ENCODE results near the gene RCBTB2.

Gene RCBTB2

GRCh38 chr13:48477191-48477855, 55.6 kb downstream of the RCBTB2 start:
- TF ChIP-seq CTCF (conservative IDR thresholded peaks at IDR 0.05; ENCODE audit: low read length) (no peak), EZH2phosphoT487 (IDR thresholded peaks at IDR 0.05; ENCODE audit: borderline replicate concordance) (no peak)
- no peak overlapping the region for H2AFZ ChIP-seq (ENCODE audit: low read length)
- H3F3A ChIP-seq (ENCODE audit: low read depth) = no peaks in the 10 kb centered on the region
- H4K20me1 ChIP-seq (ENCODE audit: insufficient read depth, low read length, poor library complexity, severe bottlenecking) = no peaks in the 10 kb centered on the region
- H3K27me3 ChIP-seq (ENCODE audit: insufficient read depth, low read length, poor library complexity, severe bottlenecking) = no peaks in the 10 kb centered on the region
- H3K9ac ChIP-seq (ENCODE audit: low read depth, low read length, poor library complexity, severe bottlenecking) = no peak overlapping the region
- no peak overlapping the region for H3K4me3 ChIP-seq (ENCODE audit: low read length, poor library complexity, severe bottlenecking)
- H3K79me2 ChIP-seq (ENCODE audit: insufficient read depth, low read length) = no peaks in the 10 kb centered on the region
- no peaks in the 10 kb centered on the region for H3K4me1 ChIP-seq (ENCODE audit: insufficient read depth, low read length, poor library complexity, severe bottlenecking)
- H3K9me3 ChIP-seq (ENCODE audit: insufficient read depth, low read depth, low read length) = no peaks in the 10 kb centered on the region
- no peaks in the 10 kb centered on the region for H3K9me2 ChIP-seq (replicated peaks; ENCODE audit: low read depth, low read length)
- peaks cover 25% of the 10 kb centered on the region for H3K36me3 ChIP-seq (ENCODE audit: insufficient read depth, low read length)
- H3K4me2 ChIP-seq (ENCODE audit: low read depth, low read length, poor library complexity, severe bottlenecking) = no peak overlapping the region

GRCh38 chr13:48476686-48477085, 56.2 kb downstream of the RCBTB2 start:
- H3K4me1 ChIP-seq (ENCODE audit: insufficient read depth, low read length, poor library complexity, severe bottlenecking) = no peaks in the 10 kb centered on the region
- no peaks in the 10 kb centered on the region for H4K20me1 ChIP-seq (ENCODE audit: insufficient read depth, low read length, poor library complexity, severe bottlenecking)
- no peaks in the 10 kb centered on the region for H3K79me2 ChIP-seq (ENCODE audit: insufficient read depth, low read length)
- no peaks in the 10 kb centered on the region for H3K9me2 ChIP-seq (replicated peaks; ENCODE audit: low read depth, low read length)
- TF ChIP-seq CTCF (conservative IDR thresholded peaks at IDR 0.05; ENCODE audit: low read length) (no peak), EZH2phosphoT487 (IDR thresholded peaks at IDR 0.05; ENCODE audit: borderline replicate concordance) (no peak)
- H2AFZ ChIP-seq (ENCODE audit: low read length) = no peak overlapping the region
- H3F3A ChIP-seq (ENCODE audit: low read depth) = 0 out of 2 replicates have a peak, but pooled peaks cover under 1% of the 10 kb centered on the region
- H3K9ac ChIP-seq (ENCODE audit: low read depth, low read length, poor library complexity, severe bottlenecking) = no peak overlapping the region
- H3K4me2 ChIP-seq (ENCODE audit: low read depth, low read length, poor library complexity, severe bottlenecking) = no peak overlapping the region
- no peaks in the 10 kb centered on the region for H3K9me3 ChIP-seq (ENCODE audit: insufficient read depth, low read depth, low read length)
- no peak overlapping the region for H3K4me3 ChIP-seq (ENCODE audit: low read length, poor library complexity, severe bottlenecking)
- H3K36me3 ChIP-seq (ENCODE audit: insufficient read depth, low read length) = peaks cover 25% of the 10 kb centered on the region
- no peaks in the 10 kb centered on the region for H3K27me3 ChIP-seq (ENCODE audit: insufficient read depth, low read length, poor library complexity, severe bottlenecking)

GRCh38 chr13:48476215-48476614, 56.7 kb downstream of the RCBTB2 start:
- no peak overlapping the region for H2AFZ ChIP-seq (ENCODE audit: low read length)
- no peaks in the 10 kb centered on the region for H3K4me1 ChIP-seq (ENCODE audit: insufficient read depth, low read length, poor library complexity, severe bottlenecking)
- H3K36me3 ChIP-seq (ENCODE audit: insufficient read depth, low read length) = peaks cover 25% of the 10 kb centered on the region
- no peaks in the 10 kb centered on the region for H4K20me1 ChIP-seq (ENCODE audit: insufficient read depth, low read length, poor library complexity, severe bottlenecking)
- no peak overlapping the region for H3K4me2 ChIP-seq (ENCODE audit: low read depth, low read length, poor library complexity, severe bottlenecking)
- no peaks in the 10 kb centered on the region for H3K9me2 ChIP-seq (replicated peaks; ENCODE audit: low read depth, low read length)
- TF ChIP-seq CTCF (conservative IDR thresholded peaks at IDR 0.05; ENCODE audit: low read length) (no peak), EZH2phosphoT487 (IDR thresholded peaks at IDR 0.05; ENCODE audit: borderline replicate concordance) (no peak)
- no peak overlapping the region for H3K4me3 ChIP-seq (ENCODE audit: low read length, poor library complexity, severe bottlenecking)
- no peaks in the 10 kb centered on the region for H3K79me2 ChIP-seq (ENCODE audit: insufficient read depth, low read length)
- H3K9me3 ChIP-seq (ENCODE audit: insufficient read depth, low read depth, low read length) = no peaks in the 10 kb centered on the region
- H3K27me3 ChIP-seq (ENCODE audit: insufficient read depth, low read length, poor library complexity, severe bottlenecking) = no peaks in the 10 kb centered on the region
- H3F3A ChIP-seq (ENCODE audit: low read depth) = peaks cover 3% of the 10 kb centered on the region; the same call in 1 of the 2 replicates
- no peak overlapping the region for H3K9ac ChIP-seq (ENCODE audit: low read depth, low read length, poor library complexity, severe bottlenecking)

Measured in Loucy (cell line).